Progenitor cell of endocrine pancreas (in vitro differentiated cells): ENCODE measurements around the gene TNFRSF1A. TPM values are rescaled to one million over a fixed set of nuclear protein-coding genes. Genes with fewer than 3 reads are reported as not detected.

Experiments used
- DNase-seq: peaks from one replicate; pipeline ENCODE4 v3.0.0; 2021; ENCODE audit warnings: low spot score; ENCODE audit not compliant: unreplicated experiment
- H3K27ac Mint-ChIP-seq: 2 replicates; pipeline ENCODE4 v1.8.0; 2021; ENCODE audit warnings: mild to moderate bottlenecking, moderate library complexity, mixed read lengths
- H3K27me3 Mint-ChIP-seq: 2 replicates; pipeline ENCODE4 v1.8.0; 2021; ENCODE audit warnings: mixed read lengths
- H3K36me3 Mint-ChIP-seq: 2 replicates; pipeline ENCODE4 v1.8.0; 2022; ENCODE audit warnings: mixed read lengths; ENCODE audit not compliant: insufficient read depth
- H3K4me1 Mint-ChIP-seq: 2 replicates; pipeline ENCODE4 v1.8.0; 2021; ENCODE audit warnings: low read depth, mixed read lengths
- H3K4me3 Mint-ChIP-seq: 2 replicates; pipeline ENCODE4 v1.8.0; 2021; ENCODE audit warnings: low read depth, mild to moderate bottlenecking, moderate library complexity, mixed read lengths
- H3K9me3 Mint-ChIP-seq: 2 replicates; pipeline ENCODE4 v1.8.0; 2021; ENCODE audit warnings: low read depth, mixed read lengths
- total RNA-seq: library from RNA; stranded (reverse); gene quantifications from 2 replicates; pipeline ENCODE4 v1.2.1, GENCODE V29; 2021
- TF ChIP-seq, protein P1 (sequence below): fragments of 200-600 bp; sonication (generic); IDR thresholded peaks from one replicate; pipeline ENCODE4 v1.5.0; 2021; ENCODE audit warnings: antibody characterized with exemption, mild to moderate bottlenecking; ENCODE audit not compliant: unreplicated experiment

Gene TNFRSF1A
- total RNA-seq, 1 donor from 2014 or later, result 67.5 TPM

DNA sequence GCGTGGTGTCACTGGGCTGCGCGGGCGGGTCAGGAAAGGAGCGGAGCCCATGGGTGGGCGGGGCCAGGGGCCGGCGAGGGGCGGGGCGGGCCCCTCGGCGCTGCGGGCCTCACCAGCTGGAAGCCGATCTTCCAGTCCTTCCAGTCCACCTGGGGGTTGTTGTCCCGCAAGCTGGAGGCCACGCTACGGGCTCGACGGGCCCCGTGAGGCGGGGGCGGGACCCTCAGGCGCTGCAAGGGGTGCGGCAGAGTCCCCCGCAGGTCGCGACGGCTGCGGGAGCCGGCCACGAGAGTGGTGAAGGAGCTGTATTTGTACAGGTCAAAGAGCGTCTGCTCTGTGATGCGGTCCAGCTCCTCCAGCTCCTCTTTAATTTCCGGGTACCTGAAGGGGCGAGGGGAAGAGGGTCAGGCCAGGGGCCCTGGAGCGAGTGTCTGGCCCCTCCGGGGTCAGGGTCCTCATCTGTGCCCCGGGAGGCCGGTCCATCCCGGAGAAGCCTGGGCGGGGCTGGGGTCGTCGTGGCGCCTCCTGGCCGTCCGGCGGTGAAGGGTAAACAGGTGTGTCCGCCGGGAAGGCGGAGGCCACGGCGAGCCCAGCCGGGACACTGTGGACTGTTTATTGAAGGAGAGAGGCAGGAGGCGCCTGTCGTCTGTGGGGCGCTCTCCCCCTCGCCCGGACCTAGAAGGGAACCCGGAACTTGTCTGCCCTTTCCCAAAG is 21.6 kb upstream of the TNFRSF1A start:
- Mint-ChIP-seq H3K4me1 (peaks cover 4% of the 10 kb centered on the region), H3K36me3 (no peaks in the 10 kb centered on the region), H3K27ac (peak overlapping the region; percentile 89), H3K9me3 (no peaks in the 10 kb centered on the region), H3K27me3 (peaks cover 2% of the 10 kb centered on the region), H3K4me3 (peak overlapping the region; percentile 67)
- TF ChIP-seq, protein P1, sequence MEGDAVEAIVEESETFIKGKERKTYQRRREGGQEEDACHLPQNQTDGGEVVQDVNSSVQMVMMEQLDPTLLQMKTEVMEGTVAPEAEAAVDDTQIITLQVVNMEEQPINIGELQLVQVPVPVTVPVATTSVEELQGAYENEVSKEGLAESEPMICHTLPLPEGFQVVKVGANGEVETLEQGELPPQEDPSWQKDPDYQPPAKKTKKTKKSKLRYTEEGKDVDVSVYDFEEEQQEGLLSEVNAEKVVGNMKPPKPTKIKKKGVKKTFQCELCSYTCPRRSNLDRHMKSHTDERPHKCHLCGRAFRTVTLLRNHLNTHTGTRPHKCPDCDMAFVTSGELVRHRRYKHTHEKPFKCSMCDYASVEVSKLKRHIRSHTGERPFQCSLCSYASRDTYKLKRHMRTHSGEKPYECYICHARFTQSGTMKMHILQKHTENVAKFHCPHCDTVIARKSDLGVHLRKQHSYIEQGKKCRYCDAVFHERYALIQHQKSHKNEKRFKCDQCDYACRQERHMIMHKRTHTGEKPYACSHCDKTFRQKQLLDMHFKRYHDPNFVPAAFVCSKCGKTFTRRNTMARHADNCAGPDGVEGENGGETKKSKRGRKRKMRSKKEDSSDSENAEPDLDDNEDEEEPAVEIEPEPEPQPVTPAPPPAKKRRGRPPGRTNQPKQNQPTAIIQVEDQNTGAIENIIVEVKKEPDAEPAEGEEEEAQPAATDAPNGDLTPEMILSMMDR, result peak; percentile 31
- peak; percentile 73 for DNase-seq

GRCh38 chr12:6363010-6363329 is 21.1 kb upstream of the TNFRSF1A start:
- Mint-ChIP-seq H3K4me3 (no peak overlapping the region), H3K4me1 (peaks cover 4% of the 10 kb centered on the region), H3K9me3 (no peaks in the 10 kb centered on the region), H3K27ac (no peak overlapping the region), H3K36me3 (no peaks in the 10 kb centered on the region), H3K27me3 (peaks cover 2% of the 10 kb centered on the region)
- DNase-seq, result no peak
- TF ChIP-seq, protein P1, result no peak

DNA sequence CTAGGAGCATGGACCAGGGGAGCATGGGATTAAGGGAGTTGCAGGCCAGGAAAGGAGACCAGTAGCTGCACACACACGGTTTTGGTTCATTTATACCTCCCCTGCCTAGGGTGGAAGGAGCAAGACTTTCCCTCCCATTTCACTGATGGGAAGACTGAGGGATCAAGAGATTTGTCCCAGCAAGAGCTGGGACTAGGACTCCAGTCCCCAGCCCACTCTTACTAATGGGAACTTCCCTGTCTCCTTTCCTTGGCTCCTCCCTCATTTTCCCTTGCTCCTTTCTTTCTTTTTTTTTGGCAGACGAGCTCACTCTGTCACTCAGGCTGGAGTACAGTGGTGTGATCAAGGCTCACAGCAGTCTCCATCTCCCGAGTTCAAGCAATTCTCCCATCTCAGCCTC is 20.5 kb upstream of the TNFRSF1A start:
- Mint-ChIP-seq H3K36me3 (no peaks in the 10 kb centered on the region), H3K27ac (no peak overlapping the region), H3K4me1 (peaks cover 4% of the 10 kb centered on the region), H3K27me3 (peaks cover 2% of the 10 kb centered on the region), H3K4me3 (no peak overlapping the region), H3K9me3 (no peaks in the 10 kb centered on the region)
- TF ChIP-seq, protein P1, result no peak
- no peak for DNase-seq

DNA sequence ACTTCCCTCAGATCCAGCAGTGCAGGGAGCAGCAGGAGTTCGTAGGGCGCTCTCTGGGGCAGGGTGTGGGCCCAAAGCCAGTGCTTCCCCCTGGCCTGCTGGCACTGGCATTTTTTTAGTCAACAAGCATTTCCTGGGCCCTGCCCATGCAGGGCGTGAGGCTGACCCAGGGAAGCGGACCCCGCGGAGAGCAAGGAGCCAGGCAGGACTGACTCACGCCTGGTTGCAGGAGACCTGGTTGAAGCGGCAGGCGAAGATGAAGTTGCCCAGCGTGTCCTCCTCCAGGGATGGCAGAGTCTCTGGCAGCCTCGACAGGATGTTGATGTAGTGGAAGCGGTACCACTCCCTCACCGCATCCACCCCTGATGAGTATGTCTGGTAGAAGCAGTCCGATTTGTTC is 20.0 kb upstream of the TNFRSF1A start:
- no peaks in the 10 kb centered on the region for H3K36me3 Mint-ChIP-seq
- H3K4me1 Mint-ChIP-seq, result peaks cover 4% of the 10 kb centered on the region
- TF ChIP-seq, protein P1, result no peak
- H3K27me3 Mint-ChIP-seq, result peaks cover 2% of the 10 kb centered on the region
- no peak for DNase-seq
- H3K27ac Mint-ChIP-seq, result no peak overlapping the region
- H3K9me3 Mint-ChIP-seq, result no peaks in the 10 kb centered on the region
- no peak overlapping the region for H3K4me3 Mint-ChIP-seq

DNA sequence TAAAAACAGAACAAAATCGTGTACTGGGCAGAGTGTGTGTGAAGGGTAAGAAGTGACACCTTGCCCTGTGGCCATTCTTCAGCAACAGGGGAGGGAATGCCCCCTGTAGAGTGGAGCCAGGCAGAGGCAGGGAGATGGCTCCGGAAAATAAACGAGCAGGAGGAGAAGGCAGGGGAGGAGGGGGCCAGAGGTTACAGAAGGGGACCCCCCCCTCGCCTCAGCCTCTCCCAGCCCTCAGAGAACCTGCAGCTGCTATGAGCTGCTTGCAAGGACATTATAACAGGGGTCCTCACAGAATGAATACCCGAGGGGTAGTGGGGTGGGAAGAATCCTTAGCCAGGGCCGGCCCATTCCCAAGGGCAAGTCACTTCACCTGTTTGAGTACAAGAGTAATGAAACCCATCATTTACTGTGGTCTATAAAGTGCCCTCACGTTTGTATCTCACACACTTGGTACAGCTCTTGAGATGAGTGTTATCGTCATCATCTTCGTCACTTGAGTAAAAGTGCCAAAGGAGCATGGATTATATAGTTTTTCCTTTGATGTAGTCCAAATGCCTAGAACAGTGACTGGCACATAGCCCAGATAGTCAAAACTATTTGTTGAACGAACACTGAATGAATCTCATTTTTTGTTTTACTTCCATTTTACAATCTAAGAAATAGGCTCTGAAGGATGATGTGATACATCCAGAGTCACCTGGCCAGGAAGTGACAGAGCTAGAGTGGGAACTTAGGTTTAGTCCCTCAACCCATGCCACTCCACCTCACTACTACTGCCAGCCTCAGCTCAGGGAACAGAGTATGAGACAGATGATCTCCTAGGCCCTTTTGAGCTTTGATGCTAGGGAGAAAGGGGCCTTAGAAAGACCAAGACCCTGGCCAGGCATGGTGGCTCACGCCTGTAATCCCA is 19.0 kb upstream of the TNFRSF1A start:
- TF ChIP-seq, protein P1, result no peak
- DNase-seq, result no peak
- Mint-ChIP-seq H3K4me1 (peaks cover 4% of the 10 kb centered on the region), H3K9me3 (no peaks in the 10 kb centered on the region), H3K27ac (peak overlapping the region; percentile 56), H3K36me3 (no peaks in the 10 kb centered on the region), H3K27me3 (peaks cover 8% of the 10 kb centered on the region), H3K4me3 (no peak overlapping the region)
